ENCODE results near the gene CYB5RL. TPM values are rescaled to one million over a fixed set of nuclear protein-coding genes. Genes with fewer than 3 reads are reported as not detected.

Gene CYB5RL
- total and polyA plus RNA-seq, 2 of the 13 experiments (the other 11 are each of a cell fraction or from before 2014, with no cell fraction given) = 3.7 to 5.0 TPM

DNA sequence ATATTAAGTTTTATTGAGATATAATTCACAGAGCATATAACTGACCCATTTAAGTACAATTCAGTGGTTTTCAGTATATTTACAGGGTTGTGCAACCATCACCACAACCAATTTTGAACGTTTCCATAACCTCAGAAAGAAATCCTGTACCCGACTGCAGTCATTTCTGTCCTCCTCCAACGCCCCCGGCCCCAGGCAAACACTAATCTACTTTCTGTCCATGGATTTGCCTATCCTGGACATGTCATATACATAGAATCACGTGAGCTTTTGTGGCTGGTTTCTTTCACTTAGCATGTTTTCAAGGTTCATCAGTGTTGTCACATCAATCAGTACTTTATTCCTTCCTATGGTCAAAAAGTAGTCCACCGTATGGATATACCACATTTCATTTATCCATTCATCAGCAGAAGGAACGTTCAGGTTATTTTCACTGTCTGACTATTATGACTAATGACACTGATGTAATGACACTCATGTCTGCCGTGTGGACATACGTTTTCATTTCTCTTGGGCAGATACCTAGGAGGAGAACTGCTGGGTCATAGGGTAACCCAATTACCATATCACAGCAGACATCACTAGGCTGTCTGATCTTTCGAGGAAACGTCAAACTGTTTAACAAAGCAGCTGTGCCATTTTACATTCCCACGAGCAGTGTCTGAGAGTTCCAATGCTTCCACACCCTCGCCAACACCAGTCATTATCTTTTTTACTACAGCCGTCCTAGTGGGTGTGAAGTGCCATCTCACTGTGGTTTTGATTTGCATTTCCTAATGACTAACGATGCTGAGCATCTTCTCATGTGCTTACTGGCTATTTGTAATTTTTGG, 30.9 kb upstream of the CYB5RL start:
- no peak overlapping the region for H3K9ac ChIP-seq (ENCODE audit: insufficient read depth, low read depth, low read length)
- no peak for TF ChIP-seq YEATS2 (CRISPR knock-in tag; IDR thresholded peaks at IDR 0.05; ENCODE audit: borderline replicate concordance)
- TF ChIP-seq JARID2 (CRISPR knock-in tag; IDR thresholded peaks at IDR 0.05; ENCODE audit: insufficient replicate concordance) = no peak
- no peak for TF ChIP-seq KDM2A (CRISPR knock-in tag; IDR thresholded peaks at IDR 0.05; ENCODE audit: borderline replicate concordance, low read depth)
- TF ChIP-seq ZNF766 (CRISPR knock-in tag; IDR thresholded peaks at IDR 0.05; ENCODE audit: borderline replicate concordance) = no peak
- no peak for TF ChIP-seq ZNF224 (CRISPR knock-in tag; IDR thresholded peaks at IDR 0.05)
- no peak for TF ChIP-seq HCFC1 (IDR thresholded peaks at IDR 0.05; ENCODE audit: low read depth, low read length)
- TF ChIP-seq, protein P1, sequence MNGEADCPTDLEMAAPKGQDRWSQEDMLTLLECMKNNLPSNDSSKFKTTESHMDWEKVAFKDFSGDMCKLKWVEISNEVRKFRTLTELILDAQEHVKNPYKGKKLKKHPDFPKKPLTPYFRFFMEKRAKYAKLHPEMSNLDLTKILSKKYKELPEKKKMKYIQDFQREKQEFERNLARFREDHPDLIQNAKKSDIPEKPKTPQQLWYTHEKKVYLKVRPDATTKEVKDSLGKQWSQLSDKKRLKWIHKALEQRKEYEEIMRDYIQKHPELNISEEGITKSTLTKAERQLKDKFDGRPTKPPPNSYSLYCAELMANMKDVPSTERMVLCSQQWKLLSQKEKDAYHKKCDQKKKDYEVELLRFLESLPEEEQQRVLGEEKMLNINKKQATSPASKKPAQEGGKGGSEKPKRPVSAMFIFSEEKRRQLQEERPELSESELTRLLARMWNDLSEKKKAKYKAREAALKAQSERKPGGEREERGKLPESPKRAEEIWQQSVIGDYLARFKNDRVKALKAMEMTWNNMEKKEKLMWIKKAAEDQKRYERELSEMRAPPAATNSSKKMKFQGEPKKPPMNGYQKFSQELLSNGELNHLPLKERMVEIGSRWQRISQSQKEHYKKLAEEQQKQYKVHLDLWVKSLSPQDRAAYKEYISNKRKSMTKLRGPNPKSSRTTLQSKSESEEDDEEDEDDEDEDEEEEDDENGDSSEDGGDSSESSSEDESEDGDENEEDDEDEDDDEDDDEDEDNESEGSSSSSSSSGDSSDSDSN (CRISPR knock-in tag; IDR thresholded peaks at IDR 0.05) = no peak
- no peak for TF ChIP-seq ZNF7 (CRISPR knock-in tag; IDR thresholded peaks at IDR 0.05)
- TF ChIP-seq HIVEP1 (CRISPR knock-in tag; IDR thresholded peaks at IDR 0.05) = no peak
- no peak for TF ChIP-seq SP5 (CRISPR knock-in tag; IDR thresholded peaks at IDR 0.05; ENCODE audit: borderline replicate concordance, low read depth)
- TF ChIP-seq CC2D1A (CRISPR knock-in tag; IDR thresholded peaks at IDR 0.05) = no peak
- no peak for TF ChIP-seq BHLHE40 (IDR thresholded peaks at IDR 0.05; ENCODE audit: low read length)
- TF ChIP-seq, protein P2, sequence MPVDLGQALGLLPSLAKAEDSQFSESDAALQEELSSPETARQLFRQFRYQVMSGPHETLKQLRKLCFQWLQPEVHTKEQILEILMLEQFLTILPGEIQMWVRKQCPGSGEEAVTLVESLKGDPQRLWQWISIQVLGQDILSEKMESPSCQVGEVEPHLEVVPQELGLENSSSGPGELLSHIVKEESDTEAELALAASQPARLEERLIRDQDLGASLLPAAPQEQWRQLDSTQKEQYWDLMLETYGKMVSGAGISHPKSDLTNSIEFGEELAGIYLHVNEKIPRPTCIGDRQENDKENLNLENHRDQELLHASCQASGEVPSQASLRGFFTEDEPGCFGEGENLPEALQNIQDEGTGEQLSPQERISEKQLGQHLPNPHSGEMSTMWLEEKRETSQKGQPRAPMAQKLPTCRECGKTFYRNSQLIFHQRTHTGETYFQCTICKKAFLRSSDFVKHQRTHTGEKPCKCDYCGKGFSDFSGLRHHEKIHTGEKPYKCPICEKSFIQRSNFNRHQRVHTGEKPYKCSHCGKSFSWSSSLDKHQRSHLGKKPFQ (CRISPR knock-in tag; IDR thresholded peaks at IDR 0.05; ENCODE audit: insufficient replicate concordance) = no peak
- TF ChIP-seq ZBTB42 (CRISPR knock-in tag; IDR thresholded peaks at IDR 0.05) = no peak
- TF ChIP-seq ZNF10 (CRISPR knock-in tag; IDR thresholded peaks at IDR 0.05; ENCODE audit: borderline replicate concordance, low read depth) = no peak
- no peak for TF ChIP-seq ARNT (IDR thresholded peaks at IDR 0.05)
- TF ChIP-seq ZFP37 (CRISPR knock-in tag; IDR thresholded peaks at IDR 0.05; ENCODE audit: borderline replicate concordance) = no peak
- no peak overlapping the region for H2AFZ ChIP-seq (ENCODE audit: low read length)
- intact Hi-C loops (cut with micrococcal nuclease; ENCODE audit: unreplicated experiment) (no loop called here), in situ Hi-C loops (cut with HindIII; ENCODE audit: extremely low pct_ligation_motif_present, low pct_unique_long_range_greater_than_20kb) (no loop called here)
- H3K4me3 ChIP-seq (replicated peaks in 1 of 3; ENCODE audit: insufficient read depth in 1 of 3, low read depth in 2 of 3, low read length in 3 of 3) = no peak overlapping the region
- DNase-seq (ENCODE audit: low spot score) = no peak
- FAIRE-seq = no peak
- H3K9me3 ChIP-seq (ENCODE audit: low read length) = no peaks in the 10 kb centered on the region
- H3K27ac ChIP-seq (ENCODE audit: extremely low read length, insufficient read depth, low read length) = no peak overlapping the region
- H3K79me2 ChIP-seq (ENCODE audit: insufficient read depth, low read length) = no peaks in the 10 kb centered on the region
- TSS peak; percentile 25 for BruUV-seq (replicated peaks)
- H3K27me3 ChIP-seq (ENCODE audit: control insufficient read depth in 1 of 2, insufficient read depth in 2 of 2, low read length in 2 of 2) = no peaks in the 10 kb centered on the region
- ATAC-seq = no peak
- no peak overlapping the region for H3K4me2 ChIP-seq (ENCODE audit: low read depth, low read length)
- H3K4me1 ChIP-seq (ENCODE audit: insufficient read depth, low read length) = peaks cover 12% of the 10 kb centered on the region
- POLR2A ChIA-PET = no interaction called here
- peaks cover 2 to 3% of the 10 kb centered on the region in 2 experiments; a peak in 1 of 5 replicates for H3K36me3 ChIP-seq (replicated peaks in 1 of 2; ENCODE audit: control insufficient read depth in 1 of 2, insufficient read depth in 2 of 2, low read length in 2 of 2)
- 89% methylated on average over 15 of the region's 15 CpGs for WGBS (ENCODE audit: low lambda C conversion rate)
- no peaks in the 10 kb centered on the region for H4K20me1 ChIP-seq (ENCODE audit: insufficient read depth, low read length)
- CTCF ChIA-PET (ENCODE audit: low intra/inter-chr PET ratio, low total read pairs) = no interaction called here
